Breast epithelium (tissue), 4 donors: ENCODE measurements around the gene TSKS. TPM values are rescaled to one million over a fixed set of nuclear protein-coding genes. Genes with fewer than 3 reads are reported as not detected.

Source experiments
- DNase-seq, 2 donors: peaks; one replicate each; pipeline ENCODE4 v3.0.0-alpha.2; 2019; ENCODE audit warnings: low spot score in 2 of 2
- H3K27ac ChIP-seq, 2 donors: fragments of 200-600 bp; sonication (generic) in 1 of 2; one replicate each; pipeline ENCODE4 v1.5.1; 2016 to 2019; ENCODE audit warnings: mild to moderate bottlenecking in 1 of 2
- H3K27me3 ChIP-seq, 2 donors: fragments of 200-600 bp; sonication (generic) in 1 of 2; one replicate each; pipeline versions ENCODE4 v1.5.1 to v1.6.0; 2017 to 2019; ENCODE audit warnings: control low read depth in 1 of 2, mild to moderate bottlenecking in 1 of 2
- H3K36me3 ChIP-seq: fragments of 200-600 bp; one replicate; pipeline ENCODE4 v1.5.1; 2019
- H3K4me1 ChIP-seq, 2 donors: fragments of 200-600 bp; sonication (generic); one replicate each; pipeline ENCODE4 v1.5.1; 2016 to 2019; ENCODE audit warnings: control low read depth in 1 of 2
- H3K4me3 ChIP-seq, 3 donors: fragments of 200-600 bp; sonication (generic); 1 replicate in 2 of 3; 2 replicates in 1 of 3; pipeline ENCODE4 v1.5.1; 2016 to 2019; ENCODE audit warnings: mild to moderate bottlenecking in 3 of 3, moderate library complexity in 2 of 3
- H3K9me3 ChIP-seq, 2 donors: fragments of 200-600 bp; sonication (generic) in 1 of 2; one replicate each; pipeline ENCODE4 v1.5.1; 2016 to 2019; ENCODE audit warnings: control low read depth in 1 of 2
- POLR2A ChIP-seq: fragments of 450-650 bp; IDR thresholded peaks from one replicate; pipeline ENCODE4 v1.6.1; 2016; ENCODE audit warnings: antibody characterized with exemption, mild to moderate bottlenecking, moderate library complexity
- POLR2AphosphoS5 ChIP-seq, 3 donors: sonication (generic); formaldehyde crosslinking; IDR thresholded peaks; one replicate each; pipeline ENCODE4 v1.6.1; 2017; ENCODE audit warnings: antibody characterized with exemption in 3 of 3
- intact Hi-C: fragments of 100-400 bp; cut with DNase I; formaldehyde crosslinking; loops from one replicate; pipeline ENCODE4 v1.15.1; 2023; ENCODE audit warnings: low total_unique reads
- total RNA-seq, 3 donors: library from RNA; depleted of rRNA; stranded (reverse); fragments of >200 nt; gene quantifications; one replicate each; pipeline ENCODE4 v1.1.0, GENCODE V29; 2016
- TF ChIP-seq, protein P1 (sequence below), 3 donors: fragments of 450-650 bp; IDR thresholded peaks; one replicate each; pipeline ENCODE4 v1.5.1; 2016 to 2017; ENCODE audit warnings: antibody characterized with exemption in 3 of 3, mild to moderate bottlenecking in 3 of 3, moderate library complexity in 3 of 3

The TSKS gene
- total RNA-seq, 3 donors from 2014 or later = 0.33 to 0.96 TPM; not detected in 1

DNA sequence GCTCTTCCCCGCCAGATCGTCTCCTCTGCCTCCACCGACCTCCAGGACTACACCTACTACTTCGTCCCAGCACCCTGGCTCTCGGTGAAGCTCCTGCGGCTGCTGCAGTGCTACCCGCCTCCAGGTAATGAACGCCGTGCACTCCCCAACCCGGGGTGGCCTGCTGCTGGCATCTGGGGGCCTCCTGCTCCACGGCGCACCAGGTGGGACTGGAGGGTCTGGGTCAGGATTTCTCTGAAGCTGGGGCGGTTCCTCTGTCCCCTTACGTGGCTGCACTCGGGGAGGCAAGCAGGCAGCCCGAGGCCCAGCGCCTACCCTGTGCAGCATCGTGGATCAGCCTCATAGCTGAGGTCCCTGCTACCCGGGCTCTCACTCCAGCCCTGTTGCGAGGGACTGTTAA is 32.5 kb upstream of the TSKS start:
- H3K36me3 ChIP-seq = peaks cover 22% of the 10 kb centered on the region
- DNase-seq = no peak
- no peaks in the 10 kb centered on the region for H3K4me1 ChIP-seq
- intact Hi-C loops = no loop called here
- no peaks in the 10 kb centered on the region for H3K9me3 ChIP-seq
- H3K27ac ChIP-seq = no peak overlapping the region
- no peaks in the 10 kb centered on the region for H3K27me3 ChIP-seq
- no peak overlapping the region for H3K4me3 ChIP-seq
- TF ChIP-seq POLR2AphosphoS5 (IDR thresholded peaks at IDR 0.05) = no peak
- no peak for TF ChIP-seq POLR2A
- TF ChIP-seq, protein P1, sequence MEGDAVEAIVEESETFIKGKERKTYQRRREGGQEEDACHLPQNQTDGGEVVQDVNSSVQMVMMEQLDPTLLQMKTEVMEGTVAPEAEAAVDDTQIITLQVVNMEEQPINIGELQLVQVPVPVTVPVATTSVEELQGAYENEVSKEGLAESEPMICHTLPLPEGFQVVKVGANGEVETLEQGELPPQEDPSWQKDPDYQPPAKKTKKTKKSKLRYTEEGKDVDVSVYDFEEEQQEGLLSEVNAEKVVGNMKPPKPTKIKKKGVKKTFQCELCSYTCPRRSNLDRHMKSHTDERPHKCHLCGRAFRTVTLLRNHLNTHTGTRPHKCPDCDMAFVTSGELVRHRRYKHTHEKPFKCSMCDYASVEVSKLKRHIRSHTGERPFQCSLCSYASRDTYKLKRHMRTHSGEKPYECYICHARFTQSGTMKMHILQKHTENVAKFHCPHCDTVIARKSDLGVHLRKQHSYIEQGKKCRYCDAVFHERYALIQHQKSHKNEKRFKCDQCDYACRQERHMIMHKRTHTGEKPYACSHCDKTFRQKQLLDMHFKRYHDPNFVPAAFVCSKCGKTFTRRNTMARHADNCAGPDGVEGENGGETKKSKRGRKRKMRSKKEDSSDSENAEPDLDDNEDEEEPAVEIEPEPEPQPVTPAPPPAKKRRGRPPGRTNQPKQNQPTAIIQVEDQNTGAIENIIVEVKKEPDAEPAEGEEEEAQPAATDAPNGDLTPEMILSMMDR (IDR thresholded peaks at IDR 0.05) = no peak

DNA sequence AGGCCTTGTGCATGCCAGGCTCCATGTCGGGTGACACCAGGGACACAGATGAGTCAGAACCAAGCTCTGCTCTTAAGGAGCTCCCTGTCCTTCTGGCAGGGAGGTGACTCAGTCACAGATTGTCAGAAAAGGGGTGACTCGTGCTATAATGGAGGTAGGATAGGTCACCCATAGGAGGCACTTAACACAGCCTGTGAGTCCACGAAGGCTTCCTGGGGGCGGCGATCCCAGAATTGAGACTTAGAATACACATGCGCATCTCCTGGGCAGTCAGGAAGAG is 30.4 kb upstream of the TSKS start:
- intact Hi-C loops = no loop called here
- H3K27ac ChIP-seq = peak overlapping the region in 1 of 2 donors; percentile 12
- H3K36me3 ChIP-seq = peaks cover 22% of the 10 kb centered on the region
- H3K4me3 ChIP-seq = no peak overlapping the region
- DNase-seq = no peak
- H3K4me1 ChIP-seq = no peaks in the 10 kb centered on the region
- TF ChIP-seq, protein P1 (IDR thresholded peaks at IDR 0.05) = no peak
- no peak for TF ChIP-seq POLR2AphosphoS5 (IDR thresholded peaks at IDR 0.05)
- TF ChIP-seq POLR2A = no peak
- H3K9me3 ChIP-seq = no peaks in the 10 kb centered on the region
- H3K27me3 ChIP-seq = no peaks in the 10 kb centered on the region

GRCh38 chr19:49792829-49793560 is 29.9 kb upstream of the TSKS start:
- Histone ChIP-seq H3K36me3 (peaks cover 22% of the 10 kb centered on the region), H3K27ac (peak overlapping the region in 1 of 2 donors; percentile 12), H3K27me3 (no peaks in the 10 kb centered on the region), H3K4me3 (no peak overlapping the region), H3K4me1 (no peaks in the 10 kb centered on the region), H3K9me3 (no peaks in the 10 kb centered on the region)
- intact Hi-C loops = no loop called here
- no peak for TF ChIP-seq POLR2AphosphoS5 (IDR thresholded peaks at IDR 0.05)
- TF ChIP-seq POLR2A = no peak
- TF ChIP-seq, protein P1 (IDR thresholded peaks at IDR 0.05) = no peak
- no peak for DNase-seq

DNA sequence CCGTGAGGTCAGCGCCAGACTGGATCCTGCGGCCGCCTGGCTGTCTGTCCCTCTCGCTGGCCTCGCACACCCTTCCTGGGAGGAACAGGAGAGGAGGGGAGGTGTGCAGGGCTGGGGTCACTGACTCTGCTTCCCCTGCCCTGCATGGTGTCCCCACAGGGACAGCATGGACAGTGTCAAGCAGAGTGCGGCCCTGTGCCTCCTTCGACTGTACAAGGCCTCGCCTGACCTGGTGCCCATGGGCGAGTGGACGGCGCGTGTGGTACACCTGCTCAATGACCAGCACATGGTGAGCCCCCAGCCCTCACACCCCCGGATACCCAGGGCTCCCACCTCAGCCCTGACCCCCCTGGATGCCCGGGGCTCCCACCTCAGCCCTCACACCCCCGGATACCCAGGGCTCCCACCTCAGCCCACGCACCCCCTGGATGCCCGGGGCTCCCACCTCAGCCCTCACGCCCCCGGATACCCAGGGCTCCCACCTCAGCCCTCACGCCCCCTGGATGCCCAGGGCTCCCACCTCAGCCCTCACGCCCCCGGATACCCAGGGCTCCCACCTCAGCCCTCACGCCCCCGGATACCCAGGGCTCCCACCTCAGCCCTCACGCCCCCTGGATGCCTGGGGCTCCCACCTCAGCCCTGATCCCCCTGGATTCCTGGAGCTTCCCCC is 28.8 kb upstream of the TSKS start:
- no peaks in the 10 kb centered on the region for H3K27me3 ChIP-seq

DNA sequence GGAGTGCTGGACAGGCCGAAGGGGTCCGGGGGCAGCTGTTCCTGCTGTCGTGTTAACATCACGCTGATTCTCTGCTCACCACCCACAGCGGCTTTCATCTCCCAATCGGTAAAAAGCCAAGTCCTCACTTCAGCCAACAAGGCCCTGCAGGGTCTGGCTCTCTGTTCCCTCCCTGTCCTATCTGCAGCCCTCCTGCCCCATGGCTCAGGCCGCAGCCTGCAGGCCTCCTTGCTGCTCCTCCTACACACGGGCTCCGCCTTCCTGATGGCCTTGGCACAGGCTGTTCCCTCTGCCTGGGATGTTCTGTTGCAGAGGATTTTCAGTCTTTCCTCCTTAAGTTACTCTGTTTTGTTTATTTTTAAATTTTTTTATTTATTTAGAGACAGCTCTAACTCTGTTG is 27.8 kb upstream of the TSKS start:
- Histone ChIP-seq H3K27ac (no peak overlapping the region), H3K27me3 (no peaks in the 10 kb centered on the region), H3K9me3 (no peaks in the 10 kb centered on the region), H3K4me3 (no peak overlapping the region), H3K36me3 (peaks cover 17% of the 10 kb centered on the region), H3K4me1 (no peaks in the 10 kb centered on the region)
- TF ChIP-seq, protein P1 (IDR thresholded peaks at IDR 0.05) = no peak
- TF ChIP-seq POLR2A = no peak
- TF ChIP-seq POLR2AphosphoS5 (IDR thresholded peaks at IDR 0.05) = no peak
- DNase-seq = no peak
- intact Hi-C loops = no loop called here

More for the DNA sequence above, 28.8 kb upstream of the TSKS start:
- no peak for TF ChIP-seq POLR2AphosphoS5 (IDR thresholded peaks at IDR 0.05)
- Histone ChIP-seq H3K27ac (peak overlapping the region; percentile 30 to 36), H3K36me3 (peaks cover 22% of the 10 kb centered on the region), H3K4me3 (no peak overlapping the region), H3K4me1 (no peaks in the 10 kb centered on the region), H3K9me3 (no peaks in the 10 kb centered on the region)
- intact Hi-C loops = no loop called here
- DNase-seq = no peak
